Measurements from ENCODE around the gene KRT15.

KRT15 gene

GRCh38 chr17:41476866-41477815 lies 41.5 kb downstream of the KRT15 start:
- DNase-seq: no peak

- DNase-seq: no peak
Observed at GRCh38 chr17:41475421-41475820, 43.3 kb downstream of the KRT15 start.

- DNase-seq: no peak
Observed at GRCh38 chr17:41474863-41475262, 43.8 kb downstream of the KRT15 start.

GRCh38 chr17:41468346-41468745 lies 50.3 kb downstream of the KRT15 start:
- no peak for DNase-seq

DNA sequence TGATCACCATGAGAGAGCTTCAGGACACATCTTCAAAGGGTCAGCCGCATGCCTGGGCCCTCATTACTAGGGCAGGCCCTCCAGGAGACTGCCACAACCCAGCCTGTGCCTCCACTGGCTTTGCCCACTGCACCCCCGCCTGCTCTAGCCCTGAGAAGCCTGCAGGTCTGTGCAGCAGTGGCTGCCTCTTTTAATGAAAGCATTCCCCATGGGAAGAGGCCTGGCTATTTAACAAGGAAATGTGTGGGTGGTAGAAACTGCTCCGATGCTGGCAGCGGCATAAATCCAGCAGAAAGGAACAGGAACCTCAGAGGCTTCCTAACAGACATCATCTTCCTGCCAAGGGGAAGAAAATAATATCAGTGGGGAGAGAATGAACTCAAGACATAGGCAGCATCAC lies 51.1 kb downstream of the KRT15 start:
- no peak for DNase-seq

GRCh38 chr17:41466988-41467387 lies 51.7 kb downstream of the KRT15 start, which contains the start of gene KRT32:
TSS of gene KRT32 (minus strand) at chr17:41467386. CDS start at chr17:41467325, 61 bp downstream.
- DNase-seq: no peak

- no peak for DNase-seq
Observed at GRCh38 chr17:41464682-41465081, 54.0 kb downstream of the KRT15 start.

DNA sequence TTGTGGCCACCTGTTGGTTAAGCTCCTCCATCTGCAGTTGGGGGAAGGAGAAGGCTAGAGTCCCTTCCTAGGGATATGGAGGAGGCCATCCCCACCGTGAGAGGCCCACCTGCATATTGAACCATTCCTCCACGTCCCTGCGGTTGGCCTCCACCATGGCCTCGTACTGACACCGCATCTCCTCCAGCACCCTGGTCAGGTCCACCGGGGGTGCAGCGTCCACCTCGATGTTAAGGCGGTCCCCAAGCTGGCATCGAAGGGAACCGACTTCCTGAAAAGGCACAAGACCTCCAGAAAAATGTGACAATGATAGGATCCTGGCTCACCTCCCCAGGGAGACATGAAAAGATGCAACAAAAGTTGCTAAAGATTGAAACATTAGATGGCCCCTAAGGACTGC lies 54.5 kb downstream of the KRT15 start:
- no peak for DNase-seq

DNA sequence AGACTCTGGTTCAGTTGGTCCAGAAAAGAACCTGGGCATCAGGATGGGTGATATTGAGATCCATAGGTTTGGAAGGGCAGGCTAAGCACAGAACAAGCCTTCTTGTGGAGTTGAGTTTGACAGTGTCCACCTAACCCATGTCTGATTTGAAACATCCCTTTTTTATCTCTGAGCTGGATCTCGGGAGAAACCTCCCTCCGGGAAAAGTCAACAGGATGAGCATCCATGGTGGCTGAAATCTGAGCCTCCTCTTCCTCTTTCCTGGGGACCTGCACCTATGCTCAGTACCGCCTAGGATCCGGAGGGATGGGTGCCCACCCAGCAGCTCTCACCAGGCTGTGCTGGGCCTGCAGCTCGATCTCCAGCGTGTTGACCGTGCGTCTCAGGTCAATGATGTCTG lies 54.9 kb downstream of the KRT15 start:
- no peak for DNase-seq
